Activated CD4-positive, alpha-beta memory T cell treated with anti-CD3 and anti-CD28 coated beads, Interleukin-2, amount 10 ng/mL, durations not matched to agents 7 days and 5 days (primary cell): ENCODE measurements around the gene HGFAC. TPM values are rescaled to one million over a fixed set of nuclear protein-coding genes. Genes with fewer than 3 reads are reported as not detected.

Source experiments
- CTCF ChIA-PET: fragments of 350-600 bp; sonication (Branson Sonifier 250); formaldehyde crosslinking; loops from one replicate; lab custom pipeline; 2021; ENCODE audit warnings: antibody characterized with exemption, inconsistent platforms; lab: Charles Lee
- POLR2A ChIA-PET: fragments of 350-600 bp; sonication (Branson Sonifier 250); formaldehyde crosslinking; loops from one replicate; lab custom pipeline; 2021; ENCODE audit warnings: antibody characterized with exemption; lab: Charles Lee
- DNase-seq: peaks from one replicate; pipeline ENCODE4 v3.0.0-alpha.2; 2020
- H3K27ac Mint-ChIP-seq: one replicate; pipeline ENCODE4 v1.8.0; 2021; ENCODE audit warnings: mild to moderate bottlenecking, mixed read lengths
- H3K27me3 Mint-ChIP-seq: one replicate; pipeline ENCODE4 v1.8.0; 2021; ENCODE audit warnings: mixed read lengths
- H3K36me3 Mint-ChIP-seq: one replicate; pipeline ENCODE4 v1.8.0; 2021; ENCODE audit warnings: low read depth, mixed read lengths
- H3K4me1 Mint-ChIP-seq: one replicate; pipeline ENCODE4 v1.8.0; 2021; ENCODE audit warnings: mixed read lengths
- H3K4me3 Mint-ChIP-seq: one replicate; pipeline ENCODE4 v1.8.0; 2021; ENCODE audit warnings: mild to moderate bottlenecking, mixed read lengths
- H3K9me3 Mint-ChIP-seq: one replicate; pipeline ENCODE4 v1.8.0; 2021; ENCODE audit warnings: mixed read lengths
- total RNA-seq, 2 experiments: library from RNA; stranded (reverse); gene quantifications; one replicate each; pipeline ENCODE4 v1.2.3, GENCODE V29; 2021

HGFAC gene
- total RNA-seq, 2 experiments from 2014 or later, result not detected

DNA sequence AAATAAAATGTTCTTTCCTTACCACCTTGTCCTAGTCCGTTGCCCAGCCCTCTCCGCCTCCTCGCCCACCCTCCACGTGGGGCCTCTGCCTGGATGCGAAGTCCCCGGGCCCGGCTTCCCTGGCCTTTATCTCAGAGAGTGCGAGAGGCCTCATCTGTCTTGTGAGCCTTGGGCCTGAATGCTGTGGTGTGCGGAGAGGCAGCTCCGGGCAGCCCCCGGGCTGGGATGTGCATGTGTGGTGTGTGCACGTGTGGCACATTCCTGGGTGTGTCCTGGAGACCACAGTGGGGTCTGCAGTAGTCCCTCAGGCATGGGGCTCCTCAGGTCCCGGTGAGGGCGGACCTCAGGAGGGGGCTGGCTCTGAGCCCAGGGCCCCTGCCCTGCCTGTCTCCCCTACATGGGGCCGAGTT lies 52.7 kb downstream of the HGFAC start:
- Mint-ChIP-seq H3K4me3 (no peak overlapping the region), H3K4me1 (no peaks in the 10 kb centered on the region), H3K27me3 (peaks cover 10% of the 10 kb centered on the region), H3K36me3 (no peaks in the 10 kb centered on the region), H3K9me3 (no peaks in the 10 kb centered on the region), H3K27ac (no peak overlapping the region)
- POLR2A ChIA-PET, result interaction anchor here (1.8 kb wide), 1 partner anchor 15 kb away, joined by 4 read pairs; no protein-coding TSS in a partner anchor
- CTCF ChIA-PET, result interaction anchor here (1.6 kb wide), 1 partner anchor 14 kb away, joined by 6 read pairs; no protein-coding TSS in a partner anchor
- DNase-seq, result no peak

DNA sequence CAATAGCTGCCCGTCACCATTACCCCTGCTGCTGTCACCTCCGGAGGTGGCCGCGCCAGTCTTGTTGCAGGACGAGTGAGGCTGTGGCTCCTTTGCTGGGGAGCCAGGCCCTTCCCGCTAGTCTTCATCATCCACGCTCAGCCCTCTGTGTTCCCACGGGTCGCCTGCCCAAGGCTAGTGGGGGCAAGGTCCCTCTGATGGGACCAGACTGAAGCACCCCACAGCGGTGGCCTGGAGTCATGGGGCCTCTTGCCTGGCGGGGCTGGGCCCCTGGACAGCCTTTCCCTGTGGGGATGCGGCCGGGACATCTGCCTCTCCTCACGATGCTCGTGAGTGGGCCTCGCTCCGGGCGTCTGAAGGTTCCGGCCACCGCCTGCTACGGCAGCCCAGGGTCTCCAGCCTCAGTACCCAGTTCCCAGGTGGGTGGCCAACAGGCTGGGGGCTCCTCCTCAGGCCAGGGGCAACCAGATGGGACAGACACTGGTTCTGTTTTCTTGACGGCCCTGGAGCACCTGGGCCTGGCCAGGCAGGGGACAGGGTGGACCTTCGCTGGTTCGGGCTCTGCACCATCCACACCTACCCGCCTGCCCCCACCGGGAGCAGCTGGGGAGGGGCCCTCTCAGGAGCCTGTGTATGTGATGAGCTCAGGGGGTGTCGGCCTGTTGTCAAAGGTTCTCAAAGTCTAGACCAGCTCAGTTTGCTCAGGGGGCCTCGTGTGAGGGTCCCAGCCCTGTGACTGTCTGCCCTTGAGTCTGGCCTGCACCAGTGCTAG lies 53.6 kb downstream of the HGFAC start:
- Mint-ChIP-seq H3K36me3 (no peaks in the 10 kb centered on the region), H3K4me3 (no peak overlapping the region), H3K4me1 (no peaks in the 10 kb centered on the region), H3K9me3 (no peaks in the 10 kb centered on the region), H3K27me3 (peaks cover 10% of the 10 kb centered on the region), H3K27ac (no peak overlapping the region)
- CTCF ChIA-PET, result interaction anchor here (1.6 kb wide), 1 partner anchor 15 kb away, joined by 6 read pairs; no protein-coding TSS in a partner anchor
- POLR2A ChIA-PET, result interaction anchor here (1.8 kb wide), 1 partner anchor 15 kb away, joined by 4 read pairs; no protein-coding TSS in a partner anchor
- DNase-seq, result no peak

DNA sequence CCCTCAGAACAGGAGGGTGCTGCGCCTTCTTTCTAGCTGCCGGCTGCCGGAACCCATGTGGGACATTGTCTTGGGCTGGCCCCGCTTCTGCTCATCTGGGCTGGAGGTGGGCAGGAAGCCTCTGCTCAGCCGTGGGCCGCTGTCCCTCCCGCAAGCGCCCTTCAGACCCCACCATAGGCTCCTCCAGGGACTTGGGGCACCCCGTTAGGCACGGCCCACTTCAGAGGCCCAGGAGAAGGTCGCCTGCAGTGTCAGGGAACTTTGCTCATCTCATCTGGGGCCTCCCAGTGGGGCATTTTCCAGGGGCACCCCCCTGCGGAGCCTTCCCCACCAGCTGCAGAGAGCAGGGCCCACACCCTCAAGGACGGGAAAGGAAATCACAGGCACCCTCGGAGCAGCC lies 54.3 kb downstream of the HGFAC start:
- DNase-seq, result no peak
- H3K27ac Mint-ChIP-seq, result no peak overlapping the region
- CTCF ChIA-PET, result interaction anchor here (1.6 kb wide), 1 partner anchor 16 kb away, joined by 6 read pairs; no protein-coding TSS in a partner anchor
- POLR2A ChIA-PET, result interaction anchor here (1.3 kb wide), 1 partner anchor 8 kb away, joined by 3 read pairs; no protein-coding TSS in a partner anchor
- no peaks in the 10 kb centered on the region for H3K9me3 Mint-ChIP-seq
- H3K36me3 Mint-ChIP-seq, result no peaks in the 10 kb centered on the region
- no peak overlapping the region for H3K4me3 Mint-ChIP-seq
- peaks cover 8% of the 10 kb centered on the region for H3K27me3 Mint-ChIP-seq
- H3K4me1 Mint-ChIP-seq, result no peaks in the 10 kb centered on the region

DNA sequence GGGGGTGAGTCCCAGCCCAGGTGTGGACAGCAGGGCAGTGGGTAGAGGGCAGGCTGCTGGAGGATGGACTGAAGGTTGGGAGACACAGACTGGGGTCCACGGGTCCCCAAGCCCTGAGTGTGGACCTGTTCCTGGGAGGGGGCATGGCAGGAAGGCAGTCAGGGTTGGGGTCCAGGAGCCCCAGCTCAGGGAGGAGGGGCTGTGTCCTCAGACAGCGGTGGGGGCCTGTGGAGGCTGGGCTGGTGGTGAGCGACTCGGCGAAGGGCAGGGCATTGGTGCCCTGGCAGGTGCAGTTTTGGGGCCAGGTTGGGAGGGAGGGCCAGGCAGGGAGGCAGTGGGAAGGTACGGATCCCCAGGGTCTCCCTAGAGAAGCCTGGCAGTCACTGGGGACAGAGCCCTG lies 55.3 kb downstream of the HGFAC start:
- Mint-ChIP-seq H3K9me3 (no peaks in the 10 kb centered on the region), H3K36me3 (no peaks in the 10 kb centered on the region), H3K4me3 (no peak overlapping the region), H3K4me1 (no peaks in the 10 kb centered on the region), H3K27ac (no peak overlapping the region), H3K27me3 (peaks cover 3% of the 10 kb centered on the region)
- ChIA-PET POLR2A (interaction anchor here (1.3 kb wide), 1 partner anchor 9 kb away, joined by 3 read pairs; no protein-coding TSS in a partner anchor), CTCF (no interaction called here)
- no peak for DNase-seq

DNA sequence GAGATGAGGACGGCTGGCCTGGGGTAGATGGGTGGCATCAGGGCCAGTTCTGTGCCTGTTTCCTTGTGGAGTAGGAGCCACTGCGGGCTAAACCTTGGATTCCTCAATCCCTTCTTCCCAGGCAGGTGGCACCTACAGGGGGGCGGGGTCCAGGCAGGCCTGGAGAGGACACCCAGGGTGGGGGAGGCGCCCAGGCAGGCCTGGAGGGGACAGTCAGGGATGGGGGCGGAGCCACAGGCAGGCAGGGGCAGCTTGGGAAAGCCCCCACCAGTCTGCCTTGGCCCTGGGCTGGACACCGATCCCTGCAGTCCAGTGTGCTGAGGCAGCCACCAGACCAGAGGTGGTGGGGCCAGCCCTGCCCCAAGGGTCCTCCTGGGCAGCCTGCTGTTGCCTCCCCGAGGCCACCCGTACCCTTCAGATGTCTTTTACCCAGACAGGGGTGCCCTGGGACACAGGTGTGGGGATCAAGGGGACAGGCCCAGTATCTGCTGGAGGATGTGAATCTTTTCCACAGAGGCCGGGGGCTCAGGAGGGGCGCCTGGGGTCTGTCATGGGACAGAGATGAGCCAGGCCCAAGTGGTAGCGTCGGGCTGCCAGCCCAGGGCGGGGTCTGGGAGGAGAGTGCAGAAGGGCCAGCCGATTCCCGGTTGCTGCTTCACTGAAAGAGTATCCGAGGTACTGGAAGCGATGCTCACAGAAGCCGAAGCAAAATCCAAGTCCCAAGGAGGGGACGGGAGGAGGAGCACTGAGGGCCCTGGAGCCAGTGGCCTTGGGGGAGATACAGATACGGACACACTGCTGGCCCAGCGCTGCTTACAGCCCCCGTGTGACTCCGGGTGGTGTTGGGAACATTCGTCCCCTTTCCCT lies 56.0 kb downstream of the HGFAC start:
- H3K4me3 Mint-ChIP-seq, result no peak overlapping the region
- H3K9me3 Mint-ChIP-seq, result no peaks in the 10 kb centered on the region
- H3K27ac Mint-ChIP-seq, result no peak overlapping the region
- CTCF ChIA-PET, result no interaction called here
- POLR2A ChIA-PET, result no interaction called here
- no peaks in the 10 kb centered on the region for H3K4me1 Mint-ChIP-seq
- DNase-seq, result no peak
- no peaks in the 10 kb centered on the region for H3K36me3 Mint-ChIP-seq
- H3K27me3 Mint-ChIP-seq, result peaks cover 2% of the 10 kb centered on the region

DNA sequence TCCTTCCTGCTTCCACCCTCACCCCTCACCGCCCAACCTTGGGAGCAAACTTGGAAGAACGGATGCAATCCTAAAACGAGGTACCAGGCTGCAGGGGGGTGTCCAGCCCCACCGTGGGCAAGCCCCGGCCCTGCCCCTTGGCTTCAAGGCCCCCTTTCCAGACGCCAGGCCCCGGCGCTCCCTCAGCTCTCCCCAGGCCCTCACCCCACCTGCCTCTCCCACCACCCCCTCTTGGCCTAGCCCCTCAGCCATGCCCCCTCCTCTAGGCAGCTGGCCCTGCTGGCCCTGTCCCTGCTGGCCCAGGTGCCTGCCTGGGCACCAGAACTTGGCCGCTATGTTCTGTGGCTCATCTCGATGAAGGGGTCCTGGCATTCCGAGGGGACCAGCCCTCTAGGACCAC lies 56.6 kb downstream of the HGFAC start:
- POLR2A ChIA-PET, result no interaction called here
- H3K27me3 Mint-ChIP-seq, result peaks cover 2% of the 10 kb centered on the region
- H3K4me1 Mint-ChIP-seq, result peaks cover 2% of the 10 kb centered on the region
- CTCF ChIA-PET, result no interaction called here
- H3K9me3 Mint-ChIP-seq, result no peaks in the 10 kb centered on the region
- H3K4me3 Mint-ChIP-seq, result no peak overlapping the region
- DNase-seq, result no peak
- no peaks in the 10 kb centered on the region for H3K36me3 Mint-ChIP-seq
- H3K27ac Mint-ChIP-seq, result no peak overlapping the region

Other genes with a start within 250 kb of the HGFAC start
- under 1 TPM; 0.60 to 0.65 TPM for gene MSANTD1, start 192.8 kb upstream of the HGFAC start, total RNA-seq
- gene RGS12, start 148.9 kb upstream of the HGFAC start, total RNA-seq, result 1 to 10 TPM; 7.4 to 7.5 TPM
- gene DOK7, start 21.3 kb downstream of the HGFAC start, total RNA-seq, result not detected
- 10 to 100 TPM; 71.0 to 72.3 TPM for gene LRPAP1, start 90.5 kb downstream of the HGFAC start, total RNA-seq